Neural cell (in vitro differentiated cells): Measurements from ENCODE around the gene CLUH.

Experiments used
- EZH2 ChIP-seq: fragments of 200-600, 300-800 bp; shearing (Covaris generic), sonication (generic); IDR thresholded peaks from 2 replicates; pipeline ENCODE4 v1.6.1; 2014; ENCODE audit warnings: antibody characterized with exemption, low read length, borderline replicate concordance, mild to moderate bottlenecking; ENCODE audit not compliant: insufficient read depth, poor library complexity, severe bottlenecking
- TF ChIP-seq, protein P1 (sequence below): fragments of 450-650 bp; IDR thresholded peaks from 2 replicates; pipeline ENCODE4 v1.5.1; 2014; ENCODE audit warnings: antibody characterized with exemption, mild to moderate bottlenecking, moderate library complexity; ENCODE audit not compliant: poor library complexity, severe bottlenecking

DNA sequence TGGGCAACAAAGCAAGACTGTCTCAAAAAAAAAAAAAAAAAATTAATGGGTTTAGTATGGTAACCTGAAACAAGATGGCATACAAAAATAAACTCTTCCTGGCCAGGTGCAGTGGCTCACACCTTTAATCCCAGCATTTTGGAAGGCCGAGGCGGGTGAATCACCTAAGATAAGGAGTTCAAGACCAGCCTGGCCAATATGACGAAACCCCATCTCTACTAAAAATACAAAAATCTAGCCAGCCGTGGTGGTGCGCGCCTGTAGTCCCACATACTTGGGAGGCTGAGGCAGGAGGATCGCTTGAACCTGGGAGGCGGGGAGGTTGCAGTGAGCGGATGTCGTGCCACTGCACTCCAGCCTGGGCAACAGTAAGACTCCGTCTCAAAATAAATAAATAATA lies 62.4 kb downstream of the CLUH start:
- no peak for TF ChIP-seq EZH2
- TF ChIP-seq, protein P1, sequence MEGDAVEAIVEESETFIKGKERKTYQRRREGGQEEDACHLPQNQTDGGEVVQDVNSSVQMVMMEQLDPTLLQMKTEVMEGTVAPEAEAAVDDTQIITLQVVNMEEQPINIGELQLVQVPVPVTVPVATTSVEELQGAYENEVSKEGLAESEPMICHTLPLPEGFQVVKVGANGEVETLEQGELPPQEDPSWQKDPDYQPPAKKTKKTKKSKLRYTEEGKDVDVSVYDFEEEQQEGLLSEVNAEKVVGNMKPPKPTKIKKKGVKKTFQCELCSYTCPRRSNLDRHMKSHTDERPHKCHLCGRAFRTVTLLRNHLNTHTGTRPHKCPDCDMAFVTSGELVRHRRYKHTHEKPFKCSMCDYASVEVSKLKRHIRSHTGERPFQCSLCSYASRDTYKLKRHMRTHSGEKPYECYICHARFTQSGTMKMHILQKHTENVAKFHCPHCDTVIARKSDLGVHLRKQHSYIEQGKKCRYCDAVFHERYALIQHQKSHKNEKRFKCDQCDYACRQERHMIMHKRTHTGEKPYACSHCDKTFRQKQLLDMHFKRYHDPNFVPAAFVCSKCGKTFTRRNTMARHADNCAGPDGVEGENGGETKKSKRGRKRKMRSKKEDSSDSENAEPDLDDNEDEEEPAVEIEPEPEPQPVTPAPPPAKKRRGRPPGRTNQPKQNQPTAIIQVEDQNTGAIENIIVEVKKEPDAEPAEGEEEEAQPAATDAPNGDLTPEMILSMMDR: no peak
